Activated CD4-positive, CD25-positive, alpha-beta regulatory T cell treated with anti-CD3 and anti-CD28 coated beads, Interleukin-2, amount 50 U/mL, for 24 hours (primary cell): ENCODE data around the gene PRAC2.

Experiments used
- ATAC-seq, 2 donors: fragments of 150-1000 bp; cut with Tn5 transposase; one replicate each; pipeline ENCODE4 v1.10.0; 2021; ENCODE audit warnings: mild to moderate bottlenecking in 1 of 2, moderate library complexity in 1 of 2

The PRAC2 gene

DNA sequence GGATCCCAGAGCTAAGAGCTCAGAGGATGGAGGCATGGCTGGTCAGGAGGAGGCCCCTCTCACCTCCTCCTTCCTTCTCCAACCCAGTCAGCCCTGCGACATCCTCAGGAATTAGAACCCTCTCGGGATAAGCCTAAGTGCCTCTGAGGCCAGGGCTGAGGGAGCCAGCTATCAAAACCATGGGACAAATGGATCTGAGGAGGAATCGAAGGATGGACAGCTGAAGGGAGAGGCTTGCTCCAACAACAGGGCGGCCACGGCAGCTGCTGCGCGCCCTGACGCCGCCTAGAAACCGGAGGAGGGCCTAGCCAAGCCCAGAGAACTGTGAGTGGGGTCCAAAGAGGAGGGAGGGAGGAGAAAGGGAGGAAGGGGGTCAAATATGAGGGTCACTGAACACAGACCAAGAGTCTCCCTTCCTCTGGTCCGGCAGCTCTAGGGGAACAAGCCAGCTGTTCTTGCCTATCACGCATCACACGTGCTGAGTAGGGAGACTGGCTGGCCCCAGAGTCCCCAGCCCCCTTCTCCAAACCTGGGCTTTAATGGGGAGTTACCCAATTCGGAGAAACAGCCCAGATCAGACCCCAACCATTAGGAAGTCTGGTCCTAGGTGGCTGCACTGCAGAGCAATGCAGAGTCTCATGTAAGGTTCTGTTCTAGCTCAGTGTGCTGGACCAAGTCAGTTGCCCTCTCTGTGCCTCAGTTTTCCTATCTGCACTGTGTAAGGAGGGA is 11.5 kb downstream of the PRAC2 start:
- ATAC-seq = no peak

DNA sequence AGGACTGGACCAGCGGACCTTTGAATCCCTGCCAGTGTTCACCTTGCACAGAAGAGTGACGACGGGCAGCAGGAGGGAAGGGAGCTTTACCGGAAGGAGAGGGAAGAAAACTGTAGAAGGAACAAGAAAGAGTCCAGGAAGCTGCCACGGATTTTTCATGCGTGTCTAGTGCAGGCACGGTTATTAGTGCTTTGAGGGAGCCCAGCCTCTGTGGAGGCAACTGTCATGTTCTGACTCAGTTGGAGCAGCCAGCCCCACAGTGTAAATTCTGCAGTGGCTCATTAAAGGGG is 12.0 kb downstream of the PRAC2 start:
- no peak for ATAC-seq

DNA sequence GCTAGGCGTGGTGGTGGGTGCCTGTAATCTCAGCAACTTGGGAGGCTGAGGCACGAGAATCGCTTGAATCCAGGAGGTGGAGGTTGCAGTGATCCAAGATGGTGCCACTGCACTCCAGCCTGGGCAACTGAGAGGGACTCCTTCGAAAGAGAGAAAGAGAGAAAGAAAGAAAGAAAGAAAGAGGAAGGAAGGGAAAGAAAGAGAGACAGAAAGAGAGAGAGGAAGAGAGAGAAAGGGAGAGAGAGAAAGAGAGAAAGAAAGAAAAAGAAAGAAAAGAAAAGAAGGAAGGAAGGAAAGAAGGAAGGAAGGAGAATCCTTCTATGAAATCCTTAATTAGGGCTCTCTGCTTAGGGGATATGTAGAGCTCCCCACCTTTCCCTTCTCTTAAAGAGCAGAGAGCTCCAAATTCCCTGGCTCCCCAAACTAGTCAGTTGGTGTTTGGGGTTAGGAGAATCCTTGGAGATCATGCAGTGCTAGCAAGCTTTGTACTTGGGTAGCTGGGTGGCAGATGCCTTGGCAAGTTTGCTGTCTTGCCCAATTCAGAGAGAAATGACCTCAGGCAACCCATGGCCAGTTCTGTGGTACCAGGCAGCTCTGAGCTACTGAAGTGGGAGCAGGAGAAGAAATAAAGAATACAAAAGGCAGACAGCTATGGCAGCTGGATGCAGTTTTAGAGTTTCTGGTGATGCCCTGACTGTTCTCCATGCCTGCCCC is 14.5 kb downstream of the PRAC2 start:
- ATAC-seq = no peak

GRCh38 chr17:48738424-48738802 is 15.4 kb downstream of the PRAC2 start:
- ATAC-seq = no peak

- no peak for ATAC-seq
These were observed 16.0 kb downstream of the PRAC2 start for GRCh38 chr17:48738803-48739526.

GRCh38 chr17:48740537-48740936 is 17.6 kb downstream of the PRAC2 start:
- no peak for ATAC-seq

DNA sequence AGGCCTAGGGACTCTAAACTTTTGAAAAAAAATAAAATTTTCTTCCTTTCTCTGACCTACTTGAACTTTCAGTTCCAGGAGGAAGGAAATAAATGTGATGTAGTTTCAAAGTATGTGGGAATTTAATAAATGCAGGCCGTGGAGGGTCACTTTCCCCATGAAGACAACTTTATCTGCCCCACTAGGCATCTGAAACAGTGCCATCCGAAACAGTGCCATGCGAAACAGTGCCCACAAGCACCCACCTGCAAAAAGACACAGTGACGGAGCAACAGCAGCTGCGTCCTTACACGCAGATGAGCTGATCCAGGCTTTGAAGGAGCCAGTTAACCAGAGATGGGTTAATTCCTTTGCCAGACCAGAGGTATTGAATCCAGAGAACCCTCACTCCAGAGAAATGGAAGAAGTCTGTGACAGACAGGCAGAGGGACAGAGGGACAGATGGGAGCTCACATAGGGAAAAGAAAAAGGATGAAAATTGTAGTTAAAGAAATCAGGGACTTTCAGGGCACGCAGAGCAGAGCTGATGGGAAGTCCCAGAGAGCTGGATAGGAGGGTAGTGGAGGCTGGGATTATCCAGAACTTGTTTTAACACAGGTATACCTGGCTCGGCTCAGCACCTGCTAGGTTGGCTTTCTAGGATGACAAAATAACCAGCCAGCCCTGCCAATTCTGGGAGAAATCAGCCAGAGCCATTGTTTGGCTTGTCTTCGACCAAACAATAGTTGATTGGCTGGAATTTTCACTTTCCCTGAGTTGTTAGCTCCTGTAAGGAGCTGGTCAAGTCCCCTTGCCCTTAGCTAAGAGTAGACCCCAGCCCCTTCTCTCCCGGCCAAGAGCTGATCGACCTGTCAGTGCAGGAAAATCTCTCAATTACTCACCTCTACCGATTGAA is 22.6 kb downstream of the PRAC2 start:
- no peak for ATAC-seq

GRCh38 chr17:48746916-48747444 is 24.0 kb downstream of the PRAC2 start:
- no peak for ATAC-seq

DNA sequence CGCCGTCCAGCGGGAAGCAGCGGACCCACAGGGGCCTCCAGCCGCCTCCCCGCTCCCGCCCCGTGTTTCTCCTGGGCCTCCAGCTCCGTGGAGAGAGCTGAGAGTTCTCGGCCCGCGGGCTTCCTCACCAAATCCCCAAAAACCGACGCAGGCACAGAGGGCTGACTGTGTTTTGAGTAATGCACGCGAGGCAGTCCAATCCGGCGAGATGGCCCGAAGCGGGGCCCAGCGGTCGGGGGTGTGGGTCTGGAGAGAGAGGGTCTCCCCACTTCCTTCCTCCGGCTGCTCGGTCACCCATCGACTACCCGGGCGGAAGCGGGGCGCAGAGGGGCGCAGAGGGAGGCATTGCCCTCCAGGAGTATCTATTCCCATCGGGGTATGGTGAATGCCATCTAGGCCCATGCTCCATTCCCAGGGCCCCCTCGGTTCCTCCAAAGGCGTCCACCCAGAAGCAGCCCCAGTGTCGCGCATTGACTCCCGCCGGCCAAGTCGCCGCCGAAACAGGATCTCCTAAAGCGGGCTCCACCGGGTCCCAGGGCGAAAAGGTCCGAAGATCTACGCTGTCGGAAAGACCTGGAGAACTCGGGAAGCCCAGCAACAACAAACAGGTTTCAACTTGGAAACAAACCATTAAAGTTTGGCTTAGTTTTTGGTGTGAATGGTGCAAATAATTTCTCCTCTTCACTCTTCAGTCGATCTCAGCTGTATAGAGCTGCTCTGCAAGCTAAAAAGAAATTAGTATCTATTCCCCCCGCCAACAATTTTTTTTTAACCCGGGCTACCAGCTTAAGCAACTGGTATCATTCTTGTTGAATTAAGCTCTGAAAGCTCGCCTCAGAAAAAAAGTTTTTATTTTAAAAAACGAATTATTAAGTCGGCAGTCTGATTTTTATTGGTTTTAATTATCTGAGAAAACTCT is 24.7 kb downstream of the PRAC2 start:
- no peak for ATAC-seq

DNA sequence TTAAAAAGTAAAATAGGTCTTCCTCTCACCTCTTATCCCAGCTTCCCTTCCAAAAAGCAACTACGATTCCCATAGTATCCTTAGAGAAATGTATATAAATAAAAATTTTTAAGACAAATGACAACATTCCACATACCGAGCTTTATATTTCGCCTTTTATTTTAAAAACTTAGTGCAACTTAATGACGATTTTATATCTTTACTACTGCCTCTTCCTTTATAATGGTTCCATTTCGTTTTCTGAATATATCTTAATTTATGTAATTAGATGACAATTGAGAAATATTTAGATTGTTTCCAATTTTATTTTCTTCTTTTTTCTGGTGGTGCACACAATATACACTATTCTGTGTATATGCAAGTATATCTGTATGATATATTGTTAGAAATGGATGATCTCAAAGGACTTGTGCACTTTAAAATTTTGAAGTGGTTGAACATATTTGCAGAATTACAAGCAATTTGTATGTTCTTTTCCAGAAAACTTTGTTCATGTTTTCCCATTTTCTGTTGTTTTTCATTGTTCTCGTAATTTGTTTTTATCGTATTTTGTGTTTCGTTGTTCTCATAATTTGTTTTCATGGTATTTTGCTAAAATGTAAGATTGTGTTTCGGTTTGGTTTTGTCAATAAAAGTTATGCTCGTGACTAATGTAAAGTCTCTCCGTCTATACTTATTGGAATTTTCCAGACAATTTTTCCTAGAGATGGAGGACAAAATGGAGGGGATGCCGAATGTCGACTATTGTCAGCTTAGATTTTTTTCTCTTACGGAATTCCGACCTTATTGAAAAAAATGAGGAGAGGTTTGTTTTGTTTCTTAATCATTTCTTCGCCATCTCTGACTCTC is 26.0 kb downstream of the PRAC2 start:
- ATAC-seq = no peak

DNA sequence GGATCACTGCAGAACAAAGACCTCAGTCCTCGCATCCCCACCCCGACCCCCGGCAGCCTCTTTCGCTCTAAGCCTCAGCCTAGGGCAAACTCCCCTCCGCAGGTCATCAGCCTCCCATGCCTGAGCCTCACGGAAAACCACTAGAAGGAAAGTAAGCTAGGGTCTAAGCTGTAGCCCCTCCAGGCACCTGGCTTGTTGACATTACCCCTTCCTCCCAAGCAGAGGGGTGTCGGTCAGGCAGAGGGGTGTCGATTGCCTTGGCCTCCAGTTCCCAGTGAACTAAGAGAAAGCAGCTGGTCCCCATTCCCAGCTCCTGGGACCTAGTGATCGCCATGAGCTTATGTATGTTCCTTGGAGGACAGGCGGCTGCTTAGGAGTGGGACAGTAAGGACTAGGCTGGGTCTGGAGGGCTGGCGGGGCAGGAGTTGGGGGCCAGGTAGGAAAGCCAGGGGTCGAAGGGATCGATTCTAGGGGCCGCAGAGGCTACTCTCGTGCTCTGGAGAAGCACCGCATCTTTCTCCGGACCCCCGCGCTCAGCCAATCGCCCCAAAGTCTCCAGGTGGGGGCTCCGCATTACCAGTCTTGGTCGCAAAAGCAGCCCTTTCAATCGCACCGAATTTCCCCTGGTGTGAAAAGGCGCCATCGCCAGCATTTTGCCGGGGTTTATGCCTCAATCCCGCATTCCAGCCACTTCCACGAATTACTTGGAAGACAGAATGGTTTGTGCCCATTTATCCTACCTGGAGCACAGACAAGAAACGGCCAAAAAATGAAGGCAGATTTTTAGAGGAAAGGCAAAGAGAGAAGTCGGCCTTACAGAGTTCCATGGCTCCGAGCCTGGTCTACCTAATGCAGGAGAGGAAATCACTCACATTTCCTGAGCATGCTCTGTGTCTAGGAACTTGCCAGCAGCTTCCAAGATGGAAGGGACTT is 26.9 kb downstream of the PRAC2 start:
- ATAC-seq = no peak

DNA sequence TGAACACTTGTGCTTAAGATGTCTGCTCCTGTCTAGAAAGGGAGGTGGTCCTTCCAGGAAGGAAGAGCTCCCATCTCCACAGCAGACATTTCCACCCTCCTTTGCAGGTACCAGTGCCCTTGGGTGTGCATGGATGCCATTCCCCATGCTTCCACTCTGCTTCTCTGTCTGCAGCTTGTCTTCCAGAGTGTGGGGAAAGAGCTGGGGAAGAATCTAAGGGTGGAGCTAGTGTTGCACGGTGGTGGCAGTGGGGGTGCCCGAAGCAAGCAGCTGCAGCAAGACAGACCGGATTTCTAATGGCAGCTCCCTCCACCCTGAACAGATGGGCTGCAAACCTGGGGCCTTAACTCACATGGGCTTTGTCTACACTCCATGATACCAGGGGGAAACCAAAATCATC is 28.2 kb downstream of the PRAC2 start:
- ATAC-seq = no peak

GRCh38 chr17:48751733-48752398 is 28.9 kb downstream of the PRAC2 start:
- no peak for ATAC-seq

DNA sequence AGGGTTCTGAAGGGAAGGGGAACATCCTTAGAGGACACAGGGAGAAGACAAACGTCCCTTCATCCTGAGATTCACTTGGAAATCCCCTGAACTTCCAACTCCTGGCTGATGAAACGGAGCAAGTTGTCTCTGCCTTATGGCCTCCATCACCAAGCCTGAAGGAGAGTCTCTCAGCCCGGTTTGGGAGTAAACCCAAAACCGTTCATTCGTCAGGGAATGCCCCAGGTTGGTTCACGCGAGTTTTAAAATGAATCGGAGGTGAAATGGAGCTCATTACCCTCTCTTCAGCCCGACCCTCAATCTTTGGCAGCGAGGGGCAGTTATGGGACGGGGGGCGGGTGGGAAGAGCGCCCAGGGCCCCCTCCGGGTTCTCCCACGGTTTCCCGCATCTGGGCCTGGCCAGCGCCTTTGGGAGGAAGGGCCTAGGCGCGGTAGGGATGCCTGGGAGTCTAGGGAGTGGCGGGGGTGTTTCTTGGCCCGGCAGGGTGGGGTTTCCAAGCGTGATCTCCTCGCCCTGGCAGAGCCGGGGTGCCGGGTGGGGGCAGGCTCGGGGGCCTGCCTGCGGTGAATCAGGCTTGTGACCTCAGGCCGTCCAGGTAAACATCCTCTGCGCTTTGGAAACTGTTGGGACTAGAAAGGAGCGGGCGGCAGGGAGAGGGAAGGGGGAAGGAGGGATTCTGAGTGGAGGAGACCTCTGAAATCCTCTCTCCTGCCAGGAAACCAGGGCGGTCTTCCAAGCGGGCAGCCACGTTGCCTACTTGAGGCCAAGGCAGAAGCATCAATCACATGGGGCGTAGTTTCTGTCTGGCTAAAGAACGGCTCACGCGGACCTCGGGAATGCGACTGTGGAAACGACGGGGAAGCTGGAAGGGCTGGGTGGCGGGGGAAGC is 29.7 kb downstream of the PRAC2 start:
- no peak for ATAC-seq

DNA sequence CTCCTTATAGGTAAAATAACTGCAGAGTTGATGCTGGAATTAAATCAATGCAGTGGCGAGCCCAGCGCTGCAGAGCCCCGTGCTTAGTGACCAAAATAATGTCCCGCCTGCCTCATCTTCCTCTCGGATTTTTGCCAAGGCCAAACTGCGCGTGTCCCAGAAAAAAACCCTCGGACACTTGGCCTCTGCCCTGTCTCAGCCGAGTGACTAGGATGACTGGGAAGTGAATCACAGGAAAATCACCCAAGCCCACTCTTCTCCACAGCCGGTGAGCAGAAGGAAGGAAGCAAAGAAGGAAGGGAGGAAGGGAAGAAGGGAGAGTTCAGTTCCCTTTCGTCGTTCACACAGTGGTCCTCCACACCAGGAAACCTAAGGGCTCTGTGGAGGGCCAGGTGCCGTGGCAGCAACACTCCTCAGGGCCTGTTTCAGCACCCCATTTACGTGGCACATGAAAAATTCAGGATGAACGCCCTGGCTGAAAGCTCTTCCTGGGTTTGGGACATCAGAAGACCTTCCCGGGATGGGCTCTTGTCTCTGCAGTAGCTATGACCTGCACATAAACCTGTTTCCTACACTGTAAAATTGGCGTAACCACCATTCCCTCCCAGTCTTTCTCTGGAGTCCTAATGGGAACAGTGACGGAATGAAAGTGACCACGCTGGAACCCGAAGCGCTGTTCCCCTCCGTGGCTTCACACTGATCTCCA is 31.0 kb downstream of the PRAC2 start:
- ATAC-seq = no peak

DNA sequence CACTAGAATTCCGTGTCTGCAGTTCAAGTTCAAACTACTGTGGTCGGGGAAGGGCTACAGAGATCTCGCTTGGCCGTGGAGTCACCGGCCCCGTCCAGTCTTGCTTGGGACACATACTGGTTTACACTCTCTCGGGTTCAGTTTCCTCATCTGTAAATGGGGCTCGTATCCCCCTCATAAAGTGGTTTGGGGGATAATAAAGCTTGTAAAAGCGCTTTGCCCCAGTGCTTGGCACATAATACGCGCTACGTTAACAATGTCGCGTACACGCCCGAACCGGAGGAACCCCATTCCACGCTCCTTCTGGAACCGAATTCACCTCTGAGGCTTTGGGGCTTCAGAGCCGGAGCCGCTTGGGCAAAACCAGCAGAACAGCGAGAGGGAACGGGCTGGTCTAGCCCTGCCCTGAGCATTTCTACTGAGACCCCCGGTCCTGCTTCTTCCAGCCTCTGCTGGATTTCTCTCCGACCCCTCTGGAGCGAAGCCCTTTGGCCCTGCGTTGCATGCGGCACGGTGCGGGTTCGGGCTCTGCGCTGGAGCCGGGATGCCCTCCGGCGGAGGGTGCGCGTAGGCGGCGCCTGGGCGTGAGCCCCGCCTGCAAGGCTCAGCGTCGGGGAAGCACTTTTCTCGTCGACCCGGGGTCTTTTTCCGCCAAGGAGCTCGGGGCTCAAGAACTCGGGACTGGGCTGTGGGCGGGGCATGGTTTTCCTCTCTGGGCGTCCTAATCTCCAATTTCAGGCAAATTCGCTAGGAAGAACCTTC is 31.7 kb downstream of the PRAC2 start:
- ATAC-seq = no peak
